ENCODE measurements around the gene CIT. TPM values are rescaled to one million over a fixed set of nuclear protein-coding genes. Genes with fewer than 3 reads are reported as not detected.

The CIT gene
- total RNA-seq, 1 donor from 2014 or later = 98.5 TPM

DNA sequence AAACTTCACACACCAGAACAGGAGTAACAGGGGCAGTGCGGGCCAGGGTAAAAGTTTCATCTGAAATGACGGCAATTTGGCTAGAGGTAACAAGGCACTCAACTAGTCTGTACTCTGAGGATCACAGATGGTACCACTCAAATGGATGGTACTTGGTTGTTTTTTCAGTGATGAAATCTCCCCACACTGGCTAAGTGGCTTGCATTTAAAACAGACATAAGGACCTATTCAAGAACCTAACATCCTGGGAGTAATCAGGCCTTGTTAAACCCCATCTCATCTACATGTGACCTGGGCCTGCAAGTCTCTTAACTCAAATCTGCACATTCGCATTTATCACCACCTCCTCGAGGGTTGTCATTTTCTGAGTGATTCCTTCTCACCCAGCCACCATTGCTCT, 118.4 kb downstream of the CIT start:
- Histone ChIP-seq H3K4me3 (no peak overlapping the region), H4K20me1 (ENCODE audit: low read depth) (no peaks in the 10 kb centered on the region), H3K27ac (no peak overlapping the region), H3F3A (ENCODE audit: low read depth) (peaks cover 3% of the 10 kb centered on the region), H3K9me3 (ENCODE audit: low read depth) (no peaks in the 10 kb centered on the region), H3K4me2 (no peak overlapping the region), H3K36me3 (peaks cover 3% of the 10 kb centered on the region), H3K4me1 (no peaks in the 10 kb centered on the region), H3K9ac (no peak overlapping the region), H2AFZ (replicated peaks) (no peak overlapping the region), H3K79me2 (ENCODE audit: low read depth) (no peaks in the 10 kb centered on the region), H3K27me3 (no peaks in the 10 kb centered on the region)
- Mint-ChIP-seq H3K36me3 (peaks cover 56% of the 10 kb centered on the region), H3K9me3 (no peaks in the 10 kb centered on the region), H3K27ac (no peak overlapping the region), H3K27me3 (ENCODE audit: insufficient read depth, low read depth) (peaks cover under 1% of the 10 kb centered on the region), H3K4me1 (no peaks in the 10 kb centered on the region), H3K4me3 (no peak overlapping the region)
- no peak for TF ChIP-seq EZH2phosphoT487 (IDR thresholded peaks at IDR 0.05)
- TF ChIP-seq, protein P1, sequence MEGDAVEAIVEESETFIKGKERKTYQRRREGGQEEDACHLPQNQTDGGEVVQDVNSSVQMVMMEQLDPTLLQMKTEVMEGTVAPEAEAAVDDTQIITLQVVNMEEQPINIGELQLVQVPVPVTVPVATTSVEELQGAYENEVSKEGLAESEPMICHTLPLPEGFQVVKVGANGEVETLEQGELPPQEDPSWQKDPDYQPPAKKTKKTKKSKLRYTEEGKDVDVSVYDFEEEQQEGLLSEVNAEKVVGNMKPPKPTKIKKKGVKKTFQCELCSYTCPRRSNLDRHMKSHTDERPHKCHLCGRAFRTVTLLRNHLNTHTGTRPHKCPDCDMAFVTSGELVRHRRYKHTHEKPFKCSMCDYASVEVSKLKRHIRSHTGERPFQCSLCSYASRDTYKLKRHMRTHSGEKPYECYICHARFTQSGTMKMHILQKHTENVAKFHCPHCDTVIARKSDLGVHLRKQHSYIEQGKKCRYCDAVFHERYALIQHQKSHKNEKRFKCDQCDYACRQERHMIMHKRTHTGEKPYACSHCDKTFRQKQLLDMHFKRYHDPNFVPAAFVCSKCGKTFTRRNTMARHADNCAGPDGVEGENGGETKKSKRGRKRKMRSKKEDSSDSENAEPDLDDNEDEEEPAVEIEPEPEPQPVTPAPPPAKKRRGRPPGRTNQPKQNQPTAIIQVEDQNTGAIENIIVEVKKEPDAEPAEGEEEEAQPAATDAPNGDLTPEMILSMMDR (IDR thresholded peaks at IDR 0.05) = no peak
- DNase-seq (ENCODE audit: low spot score) = no peak

DNA sequence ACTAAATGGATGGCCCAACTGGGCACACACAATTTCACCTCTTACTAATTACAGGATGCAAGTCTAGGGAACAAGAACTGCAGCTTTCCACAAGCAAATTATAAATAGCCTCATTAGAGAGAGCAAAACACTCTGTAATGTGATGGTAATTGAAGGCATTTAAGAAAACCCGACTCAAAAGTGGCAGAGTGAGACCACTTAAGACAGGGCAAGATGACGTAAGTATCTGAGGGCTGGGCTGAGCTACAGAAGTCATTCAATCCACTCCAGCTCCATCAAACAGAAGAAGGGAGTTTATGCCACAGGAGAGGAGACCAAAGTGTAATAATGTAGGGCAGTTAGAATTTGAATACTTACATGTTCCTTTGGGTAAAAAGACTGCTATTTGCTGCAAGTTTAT, 118.9 kb downstream of the CIT start:
- no peaks in the 10 kb centered on the region for H3K79me2 ChIP-seq (ENCODE audit: low read depth)
- H3K4me3 Mint-ChIP-seq = no peak overlapping the region
- H3K27me3 Mint-ChIP-seq (ENCODE audit: insufficient read depth, low read depth) = peaks cover 5% of the 10 kb centered on the region
- no peaks in the 10 kb centered on the region for H3K27me3 ChIP-seq
- TF ChIP-seq EZH2phosphoT487 (IDR thresholded peaks at IDR 0.05) (no peak), EZH2 (IDR thresholded peaks at IDR 0.05) (no peak)
- TF ChIP-seq, protein P1 (IDR thresholded peaks at IDR 0.05) = no peak
- no peaks in the 10 kb centered on the region for H4K20me1 ChIP-seq (ENCODE audit: low read depth)
- peaks cover 3% of the 10 kb centered on the region for H3F3A ChIP-seq (ENCODE audit: low read depth)
- no peaks in the 10 kb centered on the region for H3K9me3 ChIP-seq (ENCODE audit: low read depth)
- no peak overlapping the region for H3K9ac ChIP-seq
- no peak overlapping the region for H3K27ac ChIP-seq
- no peaks in the 10 kb centered on the region for H3K4me1 Mint-ChIP-seq
- H3K36me3 Mint-ChIP-seq = peaks cover 53% of the 10 kb centered on the region
- no peak overlapping the region for H3K4me3 ChIP-seq
- H3K4me1 ChIP-seq = no peaks in the 10 kb centered on the region
- H2AFZ ChIP-seq (replicated peaks) = no peak overlapping the region
- no peak overlapping the region for H3K4me2 ChIP-seq
- H3K27ac Mint-ChIP-seq = no peak overlapping the region
- H3K36me3 ChIP-seq = peaks cover 3% of the 10 kb centered on the region
- DNase-seq (ENCODE audit: low spot score) = no peak
- H3K9me3 Mint-ChIP-seq = no peaks in the 10 kb centered on the region

DNA sequence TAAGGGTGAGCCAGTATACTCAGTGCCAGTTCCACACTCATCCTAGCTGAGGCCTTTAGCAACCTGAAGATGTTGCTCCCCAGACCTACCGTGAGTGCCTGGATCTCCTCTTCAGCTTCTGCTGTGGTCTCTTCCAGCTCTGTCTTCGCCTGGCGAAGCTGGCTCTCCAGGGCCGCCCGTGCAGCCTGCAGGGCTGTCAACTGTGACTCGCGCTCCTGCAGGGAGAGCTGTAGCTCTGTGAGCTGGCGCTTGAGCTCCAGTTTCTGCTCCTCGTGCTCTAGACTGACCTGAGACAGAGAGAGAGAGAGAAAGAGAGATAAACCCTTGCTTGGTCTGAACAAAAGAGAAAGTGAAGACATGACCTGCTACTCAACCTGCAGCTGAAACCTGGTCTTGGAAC, 125.2 kb downstream of the CIT start:
- Histone ChIP-seq H2AFZ (replicated peaks) (no peak overlapping the region), H3K27ac (no peak overlapping the region), H3K9me3 (ENCODE audit: low read depth) (no peaks in the 10 kb centered on the region), H3K79me2 (ENCODE audit: low read depth) (no peaks in the 10 kb centered on the region), H4K20me1 (ENCODE audit: low read depth) (no peaks in the 10 kb centered on the region), H3K9ac (no peak overlapping the region), H3K36me3 (no peaks in the 10 kb centered on the region), H3K4me3 (no peak overlapping the region), H3K4me2 (no peak overlapping the region), H3K27me3 (no peaks in the 10 kb centered on the region), H3F3A (ENCODE audit: low read depth) (peaks cover 12% of the 10 kb centered on the region), H3K4me1 (peaks cover 9% of the 10 kb centered on the region)
- H3K36me3 Mint-ChIP-seq = peaks cover 45% of the 10 kb centered on the region
- peaks cover 5% of the 10 kb centered on the region for H3K27me3 Mint-ChIP-seq (ENCODE audit: insufficient read depth, low read depth)
- DNase-seq (ENCODE audit: low spot score) = no peak
- H3K9me3 Mint-ChIP-seq = no peaks in the 10 kb centered on the region
- TF ChIP-seq EZH2phosphoT487 (IDR thresholded peaks at IDR 0.05) (no peak), EZH2 (IDR thresholded peaks at IDR 0.05) (no peak)
- TF ChIP-seq, protein P1 (IDR thresholded peaks at IDR 0.05) = no peak
- H3K4me1 Mint-ChIP-seq = peaks cover 19% of the 10 kb centered on the region
- H3K4me3 Mint-ChIP-seq = no peak overlapping the region
- H3K27ac Mint-ChIP-seq = no peak overlapping the region

Measured in neural progenitor cell (in vitro differentiated cells).